ENCODE results near the gene TEX2. TPM values are rescaled to one million over a fixed set of nuclear protein-coding genes. Genes with fewer than 3 reads are reported as not detected.

The TEX2 gene
- total RNA-seq, 1 experiment from 2014 or later, result 10.8 TPM

DNA sequence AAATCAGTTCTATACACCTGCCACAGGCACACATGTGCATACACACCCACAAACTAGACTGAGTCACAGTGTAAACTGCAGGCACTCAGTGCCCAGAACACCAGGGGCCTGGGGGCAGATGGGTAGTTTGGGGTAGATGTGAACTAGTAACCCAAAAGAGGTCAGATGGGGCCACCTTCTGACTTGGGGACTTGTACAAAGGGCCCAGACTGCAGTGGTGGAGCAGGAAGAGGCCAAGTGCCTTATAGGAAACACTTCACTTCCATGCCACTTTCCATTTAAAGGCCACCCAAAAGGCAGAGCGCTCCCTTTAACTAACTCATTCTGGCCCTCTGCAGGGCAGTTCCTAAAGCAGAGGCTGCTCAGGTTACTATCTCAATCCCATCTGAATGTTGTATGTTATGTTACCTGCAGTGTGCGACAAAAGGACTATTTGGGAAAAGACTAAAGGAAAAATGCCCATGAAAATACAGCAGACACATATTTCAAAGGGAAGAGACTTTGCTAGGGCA lies 105.3 kb downstream of the TEX2 start (continued):
- TF ChIP-seq E2F5 (CRISPR knock-in tag; IDR thresholded peaks at IDR 0.05), result no peak
- no peak for TF ChIP-seq FOXJ3 (CRISPR knock-in tag; IDR thresholded peaks at IDR 0.05; ENCODE audit: borderline replicate concordance)
- TF ChIP-seq AR (CRISPR knock-in tag; IDR thresholded peaks at IDR 0.05), result no peak
- no peak for TF ChIP-seq ERG (CRISPR knock-in tag; IDR thresholded peaks at IDR 0.05)
- no peak for TF ChIP-seq ZNF416 (CRISPR knock-in tag; IDR thresholded peaks at IDR 0.05)
- no peak for TF ChIP-seq MYBL2 (CRISPR knock-in tag; IDR thresholded peaks at IDR 0.05)
- no peak for TF ChIP-seq ZNF138 (CRISPR knock-in tag; conservative IDR thresholded peaks at IDR 0.05)
- TF ChIP-seq, protein P1, sequence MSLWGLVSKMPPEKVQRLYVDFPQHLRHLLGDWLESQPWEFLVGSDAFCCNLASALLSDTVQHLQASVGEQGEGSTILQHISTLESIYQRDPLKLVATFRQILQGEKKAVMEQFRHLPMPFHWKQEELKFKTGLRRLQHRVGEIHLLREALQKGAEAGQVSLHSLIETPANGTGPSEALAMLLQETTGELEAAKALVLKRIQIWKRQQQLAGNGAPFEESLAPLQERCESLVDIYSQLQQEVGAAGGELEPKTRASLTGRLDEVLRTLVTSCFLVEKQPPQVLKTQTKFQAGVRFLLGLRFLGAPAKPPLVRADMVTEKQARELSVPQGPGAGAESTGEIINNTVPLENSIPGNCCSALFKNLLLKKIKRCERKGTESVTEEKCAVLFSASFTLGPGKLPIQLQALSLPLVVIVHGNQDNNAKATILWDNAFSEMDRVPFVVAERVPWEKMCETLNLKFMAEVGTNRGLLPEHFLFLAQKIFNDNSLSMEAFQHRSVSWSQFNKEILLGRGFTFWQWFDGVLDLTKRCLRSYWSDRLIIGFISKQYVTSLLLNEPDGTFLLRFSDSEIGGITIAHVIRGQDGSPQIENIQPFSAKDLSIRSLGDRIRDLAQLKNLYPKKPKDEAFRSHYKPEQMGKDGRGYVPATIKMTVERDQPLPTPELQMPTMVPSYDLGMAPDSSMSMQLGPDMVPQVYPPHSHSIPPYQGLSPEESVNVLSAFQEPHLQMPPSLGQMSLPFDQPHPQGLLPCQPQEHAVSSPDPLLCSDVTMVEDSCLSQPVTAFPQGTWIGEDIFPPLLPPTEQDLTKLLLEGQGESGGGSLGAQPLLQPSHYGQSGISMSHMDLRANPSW (CRISPR knock-in tag; conservative IDR thresholded peaks at IDR 0.05; ENCODE audit: low read depth), result no peak

DNA sequence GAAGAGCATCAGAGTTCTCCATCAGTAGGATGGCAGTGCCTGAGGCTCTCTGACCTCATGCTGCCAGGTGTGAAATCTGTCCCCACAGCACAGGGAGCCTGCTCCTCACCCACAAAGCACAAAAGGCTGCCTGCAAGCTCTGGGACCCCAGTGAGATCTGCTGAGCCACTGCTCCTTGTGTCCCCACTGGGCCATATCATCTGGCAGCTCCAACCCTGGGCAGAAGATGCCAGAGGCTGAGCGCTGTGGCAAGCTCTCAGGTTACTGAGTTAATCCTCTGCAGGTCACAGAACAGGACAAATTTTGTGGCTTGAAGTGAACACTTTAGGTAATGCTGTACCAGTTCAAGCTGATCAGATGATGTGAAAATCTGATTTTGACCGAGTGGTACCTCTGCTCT lies 106.4 kb downstream of the TEX2 start:
- TF ChIP-seq PRDM15 (CRISPR knock-in tag; IDR thresholded peaks at IDR 0.05) (no peak), NFE2L1 (CRISPR knock-in tag; IDR thresholded peaks at IDR 0.05) (no peak), ATF1 (CRISPR knock-in tag; IDR thresholded peaks at IDR 0.05) (no peak), ETV6 (CRISPR knock-in tag; IDR thresholded peaks at IDR 0.05) (no peak), TEAD4 (CRISPR knock-in tag; IDR thresholded peaks at IDR 0.05) (no peak), RORB (CRISPR knock-in tag; IDR thresholded peaks at IDR 0.05) (no peak), ZNF138 (CRISPR knock-in tag; conservative IDR thresholded peaks at IDR 0.05) (no peak), ZNF121 (CRISPR knock-in tag; IDR thresholded peaks at IDR 0.05) (no peak)
- TF ChIP-seq, protein P2, sequence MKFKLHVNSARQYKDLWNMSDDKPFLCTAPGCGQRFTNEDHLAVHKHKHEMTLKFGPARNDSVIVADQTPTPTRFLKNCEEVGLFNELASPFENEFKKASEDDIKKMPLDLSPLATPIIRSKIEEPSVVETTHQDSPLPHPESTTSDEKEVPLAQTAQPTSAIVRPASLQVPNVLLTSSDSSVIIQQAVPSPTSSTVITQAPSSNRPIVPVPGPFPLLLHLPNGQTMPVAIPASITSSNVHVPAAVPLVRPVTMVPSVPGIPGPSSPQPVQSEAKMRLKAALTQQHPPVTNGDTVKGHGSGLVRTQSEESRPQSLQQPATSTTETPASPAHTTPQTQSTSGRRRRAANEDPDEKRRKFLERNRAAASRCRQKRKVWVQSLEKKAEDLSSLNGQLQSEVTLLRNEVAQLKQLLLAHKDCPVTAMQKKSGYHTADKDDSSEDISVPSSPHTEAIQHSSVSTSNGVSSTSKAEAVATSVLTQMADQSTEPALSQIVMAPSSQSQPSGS (CRISPR knock-in tag; IDR thresholded peaks at IDR 0.05; ENCODE audit: borderline replicate concordance, low read depth), result no peak
- Mint-ChIP-seq H3K27me3 (ENCODE audit: low read depth) (no peaks in the 10 kb centered on the region), H3K4me1 (peaks cover 25% of the 10 kb centered on the region), H3K36me3 (peaks cover 11% of the 10 kb centered on the region), H3K27ac (no peak overlapping the region), H3K9me3 (no peaks in the 10 kb centered on the region), H3K4me3 (no peak overlapping the region)
- ChIA-PET CTCF (no interaction called here), POLR2A (interaction anchor here (0.6 to 1.2 kb wide), 2 partner anchors 10 to 389 kb away, joined by 3 to 6 read pairs; no protein-coding TSS in a partner anchor)
- no peak for DNase-seq (ENCODE audit: low spot score)
- no peak for ATAC-seq

Measured in WTC11 (cell line).